Suprapubic skin (tissue), 4 donors: ENCODE results near the gene NFKBIZ. TPM values are rescaled to one million over a fixed set of nuclear protein-coding genes. Genes with fewer than 3 reads are reported as not detected.
A peak's percentile ranks its signal among the peaks of the same experiment; 100 is the strongest.
"Not testable (repeated sequence)": the region's sequence is repeated elsewhere in the genome, so short reads cannot be mapped to it uniquely, and the experiment has no call there.

ENCODE experiments used
- DNase-seq, 2 donors: peaks; one replicate each; pipeline ENCODE4 v3.0.0-alpha.2; 2019; ENCODE audit warnings: low spot score in 2 of 2
- H3K27ac ChIP-seq: fragments of 200-600 bp; sonication (generic); one replicate; pipeline ENCODE4 v1.5.1; 2019
- H3K27me3 ChIP-seq: fragments of 200-600 bp; sonication (generic); one replicate; pipeline ENCODE4 v1.5.1; 2019
- H3K36me3 ChIP-seq: fragments of 200-600 bp; sonication (generic); one replicate; pipeline ENCODE4 v1.5.1; 2019
- H3K4me1 ChIP-seq: fragments of 200-600 bp; sonication (generic); one replicate; pipeline ENCODE4 v1.5.1; 2019
- H3K4me3 ChIP-seq: fragments of 200-600 bp; sonication (generic); one replicate; pipeline ENCODE4 v1.5.1; 2019; ENCODE audit warnings: mild to moderate bottlenecking
- H3K9me3 ChIP-seq: fragments of 200-600 bp; sonication (generic); one replicate; pipeline ENCODE4 v1.5.1; 2019
- CTCF ChIP-seq, 2 donors: fragments of 200-600 bp in 1 of 2; fragments of 450-650 bp in 1 of 2; sonication (generic) in 1 of 2; IDR thresholded peaks; one replicate each; pipeline ENCODE4 v1.5.1; 2016 to 2019; ENCODE audit warnings: antibody characterized with exemption in 2 of 2, mild to moderate bottlenecking in 1 of 2, moderate library complexity in 1 of 2
- EP300 ChIP-seq: sonication (generic); formaldehyde crosslinking; IDR thresholded peaks from one replicate; pipeline ENCODE4 v1.6.1; 2017; ENCODE audit warnings: antibody characterized with exemption
- POLR2A ChIP-seq, 2 donors: fragments of 450-650 bp; IDR thresholded peaks; one replicate each; pipeline ENCODE4 v1.6.1; 2017; ENCODE audit warnings: antibody characterized with exemption in 2 of 2, mild to moderate bottlenecking in 2 of 2, moderate library complexity in 2 of 2
- POLR2AphosphoS5 ChIP-seq, 3 donors: sonication (generic); formaldehyde crosslinking; IDR thresholded peaks; one replicate each; pipeline ENCODE4 v1.6.1; 2017; ENCODE audit warnings: antibody characterized with exemption in 3 of 3
- WGBS: methylation state at CpG from one replicate; pipeline ENCODE4 v1.1.5; 2018; 5-methylcytosine and 5-hydroxymethylcytosine counted together
- total RNA-seq, 4 donors: library from RNA; depleted of rRNA; stranded (reverse); fragments of >200 nt; gene quantifications; one replicate each; pipeline ENCODE4 v1.1.0, GENCODE V29; 2016

The NFKBIZ gene
- total RNA-seq, 4 donors from 2014 or later, result 142 to 311 (median 159) TPM

GRCh38 chr3:101862416-101863165, 13.3 kb downstream of the NFKBIZ start:
- TF ChIP-seq CTCF (IDR thresholded peaks at IDR 0.05) (no peak), POLR2A (IDR thresholded peaks at IDR 0.05) (no peak), POLR2AphosphoS5 (IDR thresholded peaks at IDR 0.05) (no peak), EP300 (no peak)
- no peak for DNase-seq
- H3K4me3 ChIP-seq, result no peak overlapping the region
- H3K9me3 ChIP-seq, result no peaks in the 10 kb centered on the region
- peaks cover 23% of the 10 kb centered on the region for H3K4me1 ChIP-seq
- WGBS, result 84% methylated on average over 3 of the region's 3 CpGs
- no peak overlapping the region for H3K27ac ChIP-seq
- no peaks in the 10 kb centered on the region for H3K27me3 ChIP-seq
- H3K36me3 ChIP-seq, result peaks cover 52% of the 10 kb centered on the region

- not testable (repeated sequence) for H3K4me3 ChIP-seq, H3K9me3 ChIP-seq, DNase-seq, H3K27ac ChIP-seq, H3K27me3 ChIP-seq
- peaks cover 33% of the 10 kb centered on the region for H3K4me1 ChIP-seq
- WGBS, result 95% methylated on average over 7 of the region's 7 CpGs
- H3K36me3 ChIP-seq, result peaks cover 29% of the 10 kb centered on the region
Observed at GRCh38 chr3:101864926-101865325, 15.6 kb downstream of the NFKBIZ start.

GRCh38 chr3:101865751-101866509, 16.6 kb downstream of the NFKBIZ start:
- H3K4me1 ChIP-seq, result peaks cover 33% of the 10 kb centered on the region
- H3K4me3 ChIP-seq, result no peak overlapping the region
- WGBS, result 36% methylated on average over 5 of the region's 5 CpGs
- H3K9me3 ChIP-seq, result no peaks in the 10 kb centered on the region
- no peak for DNase-seq
- TF ChIP-seq EP300 (no peak), CTCF (IDR thresholded peaks at IDR 0.05) (no peak), POLR2A (IDR thresholded peaks at IDR 0.05) (no peak), POLR2AphosphoS5 (IDR thresholded peaks at IDR 0.05) (no peak)
- no peak overlapping the region for H3K27ac ChIP-seq
- H3K36me3 ChIP-seq, result peaks cover 21% of the 10 kb centered on the region
- H3K27me3 ChIP-seq, result no peaks in the 10 kb centered on the region

- H3K27ac ChIP-seq, result no peak overlapping the region
- peaks cover 30% of the 10 kb centered on the region for H3K4me1 ChIP-seq
- H3K36me3 ChIP-seq, result peaks cover 6% of the 10 kb centered on the region
- H3K9me3 ChIP-seq, result no peaks in the 10 kb centered on the region
- TF ChIP-seq POLR2AphosphoS5 (IDR thresholded peaks at IDR 0.05) (no peak), POLR2A (IDR thresholded peaks at IDR 0.05) (no peak), CTCF (IDR thresholded peaks at IDR 0.05) (no peak), EP300 (no peak)
- H3K4me3 ChIP-seq, result no peak overlapping the region
- no peak for DNase-seq
- H3K27me3 ChIP-seq, result no peaks in the 10 kb centered on the region
Observed at GRCh38 chr3:101867511-101867910, 18.2 kb downstream of the NFKBIZ start.

GRCh38 chr3:101867996-101868395, 18.7 kb downstream of the NFKBIZ start:
- DNase-seq, result no peak
- no peak overlapping the region for H3K4me3 ChIP-seq
- H3K4me1 ChIP-seq, result peaks cover 30% of the 10 kb centered on the region
- H3K9me3 ChIP-seq, result no peaks in the 10 kb centered on the region
- peaks cover 6% of the 10 kb centered on the region for H3K36me3 ChIP-seq
- WGBS, result 88% methylated on average over 2 of the region's 2 CpGs
- H3K27me3 ChIP-seq, result no peaks in the 10 kb centered on the region
- peak overlapping the region; percentile 56 for H3K27ac ChIP-seq
- TF ChIP-seq EP300 (no peak), POLR2A (IDR thresholded peaks at IDR 0.05) (no peak), POLR2AphosphoS5 (IDR thresholded peaks at IDR 0.05) (no peak), CTCF (IDR thresholded peaks at IDR 0.05) (no peak)
